Measurements from ENCODE around the gene NHLRC2.

GRCh38 chr10:113959383-113959760 lies 104.9 kb downstream of the NHLRC2 start:
- TF ChIP-seq, protein P1, sequence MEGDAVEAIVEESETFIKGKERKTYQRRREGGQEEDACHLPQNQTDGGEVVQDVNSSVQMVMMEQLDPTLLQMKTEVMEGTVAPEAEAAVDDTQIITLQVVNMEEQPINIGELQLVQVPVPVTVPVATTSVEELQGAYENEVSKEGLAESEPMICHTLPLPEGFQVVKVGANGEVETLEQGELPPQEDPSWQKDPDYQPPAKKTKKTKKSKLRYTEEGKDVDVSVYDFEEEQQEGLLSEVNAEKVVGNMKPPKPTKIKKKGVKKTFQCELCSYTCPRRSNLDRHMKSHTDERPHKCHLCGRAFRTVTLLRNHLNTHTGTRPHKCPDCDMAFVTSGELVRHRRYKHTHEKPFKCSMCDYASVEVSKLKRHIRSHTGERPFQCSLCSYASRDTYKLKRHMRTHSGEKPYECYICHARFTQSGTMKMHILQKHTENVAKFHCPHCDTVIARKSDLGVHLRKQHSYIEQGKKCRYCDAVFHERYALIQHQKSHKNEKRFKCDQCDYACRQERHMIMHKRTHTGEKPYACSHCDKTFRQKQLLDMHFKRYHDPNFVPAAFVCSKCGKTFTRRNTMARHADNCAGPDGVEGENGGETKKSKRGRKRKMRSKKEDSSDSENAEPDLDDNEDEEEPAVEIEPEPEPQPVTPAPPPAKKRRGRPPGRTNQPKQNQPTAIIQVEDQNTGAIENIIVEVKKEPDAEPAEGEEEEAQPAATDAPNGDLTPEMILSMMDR (IDR thresholded peaks at IDR 0.05; ENCODE audit: extremely low read depth in 1 of 2, insufficient read depth in 1 of 2, low read depth in 1 of 2, low read length in 2 of 2), result no peak
- TF ChIP-seq POLR2A (IDR thresholded peaks at IDR 0.05; ENCODE audit: low read depth, low read length), result no peak
- no peak for TF ChIP-seq POLR2AphosphoS5 (IDR thresholded peaks at IDR 0.05; ENCODE audit: insufficient read depth, low read depth, low read length)
- TF ChIP-seq MAX (IDR thresholded peaks at IDR 0.05; ENCODE audit: insufficient read depth, insufficient read length), result no peak
- no peak for TF ChIP-seq MYC (IDR thresholded peaks at IDR 0.05; ENCODE audit: low read depth, low read length)
- no peak for TF ChIP-seq EZH2 (IDR thresholded peaks at IDR 0.05; ENCODE audit: borderline replicate concordance, low read depth, low read length, severe bottlenecking)

Measured in endothelial cell of umbilical vein (primary cell).